EH (cell line): ENCODE results near the gene MYL7.

Source experiments
- DNase-seq: peaks from one replicate; pipeline ENCODE4 v3.0.0-alpha.2; 2015; ENCODE audit warnings: low read depth

The MYL7 gene

DNA sequence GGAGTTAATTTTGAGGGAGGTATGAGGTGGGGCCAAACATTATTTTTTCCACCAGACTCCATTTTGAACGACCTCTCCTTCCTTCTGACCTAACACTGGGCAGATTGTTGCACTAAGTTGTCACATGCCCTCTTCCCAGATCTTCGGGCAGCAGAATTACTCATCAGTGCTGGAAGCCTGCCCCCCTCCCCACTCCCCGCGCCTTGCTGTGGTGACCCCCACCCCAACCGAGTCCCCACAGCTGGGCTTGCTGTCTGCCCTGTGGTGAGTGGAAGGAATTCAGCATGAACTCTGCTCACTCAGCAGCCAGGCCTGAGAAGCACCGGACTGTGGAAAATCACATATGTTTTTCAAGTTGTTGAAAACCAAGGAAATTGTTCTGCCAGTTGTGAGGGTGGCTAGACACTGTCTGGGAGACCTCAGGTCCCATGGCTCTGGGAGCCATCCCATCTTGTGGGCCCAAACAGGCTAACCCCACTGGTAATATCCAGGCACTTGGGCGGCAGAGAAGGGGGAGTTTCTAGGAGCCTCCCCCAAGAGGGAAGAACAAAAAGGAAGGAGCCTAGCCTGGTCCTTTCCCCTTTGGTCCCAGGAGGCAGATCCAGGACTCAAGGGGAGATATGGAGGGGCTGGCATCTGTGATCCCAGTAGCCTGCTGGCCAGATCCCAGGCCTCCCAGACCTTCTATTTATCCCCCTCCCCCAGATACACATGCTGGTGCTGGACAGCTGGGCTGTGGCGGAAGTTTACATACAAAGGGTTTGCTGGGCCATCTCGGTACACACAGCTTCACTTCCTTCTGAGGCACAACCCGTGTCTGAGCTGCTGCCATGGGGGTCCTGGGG is 40.5 kb downstream of the MYL7 start:
- DNase-seq = peak; percentile 87

DNA sequence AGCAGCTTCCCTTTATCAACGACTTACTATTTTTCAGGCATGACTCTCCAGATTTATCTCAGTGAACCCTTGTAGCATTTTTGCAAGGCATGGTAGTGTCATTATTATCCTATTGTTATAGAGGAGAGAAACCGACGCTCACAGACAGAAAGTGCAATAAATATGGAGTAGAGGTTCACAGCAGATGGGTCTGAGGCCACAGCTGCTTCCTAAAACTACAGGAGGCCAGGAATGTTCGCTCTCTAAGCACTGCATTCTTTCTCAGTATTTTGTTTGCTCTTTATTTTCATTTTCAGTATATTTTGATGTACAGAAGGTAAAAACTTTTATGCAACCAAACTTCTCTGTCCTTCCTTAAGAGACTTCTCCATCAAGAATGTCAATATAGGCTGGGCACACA is 41.5 kb downstream of the MYL7 start:
- no peak for DNase-seq

DNA sequence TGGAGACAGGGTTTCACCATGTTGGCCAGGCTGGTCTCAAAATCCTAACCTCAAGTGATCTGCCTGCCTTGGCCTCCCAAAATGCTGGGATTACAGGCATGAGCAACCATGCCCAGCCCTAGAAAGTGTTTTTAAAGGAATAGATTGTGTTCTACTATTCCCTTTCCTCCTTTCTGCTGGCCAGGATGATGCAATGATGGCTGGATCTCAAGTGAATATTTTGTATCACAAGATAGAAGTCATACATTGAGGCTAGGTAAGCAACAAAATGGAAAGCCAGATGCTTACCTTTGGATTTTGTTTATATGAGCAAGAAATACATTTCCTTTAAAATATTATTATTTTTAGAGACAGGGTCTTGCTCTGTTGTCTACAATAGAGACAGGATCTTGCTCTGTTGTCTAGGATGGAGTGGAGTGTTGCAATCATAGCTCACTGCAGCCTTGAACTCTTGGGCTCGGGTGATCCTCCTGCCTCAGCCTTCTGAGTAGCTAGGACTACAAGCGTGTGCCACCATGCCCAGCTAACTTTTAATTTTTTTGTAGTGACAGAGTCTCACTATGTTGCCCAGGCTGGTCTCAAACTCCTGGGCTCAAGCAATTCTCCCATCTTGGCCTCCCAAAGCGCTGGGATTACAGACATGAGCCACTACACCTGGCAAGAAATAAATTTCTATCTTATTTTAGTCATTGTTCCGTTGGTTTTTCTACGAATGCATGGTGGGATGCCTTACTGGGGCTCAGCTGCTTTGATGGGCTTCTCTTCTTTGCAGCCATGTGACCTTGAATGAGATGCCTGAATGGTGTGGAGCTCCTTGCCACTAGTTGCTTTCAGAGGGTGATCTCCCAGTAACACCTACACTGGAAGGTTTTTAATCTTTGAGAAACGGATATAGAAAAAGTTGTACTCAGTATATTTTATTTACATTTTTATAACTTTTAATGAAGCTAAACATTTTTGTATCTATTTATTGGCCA is 42.8 kb downstream of the MYL7 start:
- DNase-seq = no peak

DNA sequence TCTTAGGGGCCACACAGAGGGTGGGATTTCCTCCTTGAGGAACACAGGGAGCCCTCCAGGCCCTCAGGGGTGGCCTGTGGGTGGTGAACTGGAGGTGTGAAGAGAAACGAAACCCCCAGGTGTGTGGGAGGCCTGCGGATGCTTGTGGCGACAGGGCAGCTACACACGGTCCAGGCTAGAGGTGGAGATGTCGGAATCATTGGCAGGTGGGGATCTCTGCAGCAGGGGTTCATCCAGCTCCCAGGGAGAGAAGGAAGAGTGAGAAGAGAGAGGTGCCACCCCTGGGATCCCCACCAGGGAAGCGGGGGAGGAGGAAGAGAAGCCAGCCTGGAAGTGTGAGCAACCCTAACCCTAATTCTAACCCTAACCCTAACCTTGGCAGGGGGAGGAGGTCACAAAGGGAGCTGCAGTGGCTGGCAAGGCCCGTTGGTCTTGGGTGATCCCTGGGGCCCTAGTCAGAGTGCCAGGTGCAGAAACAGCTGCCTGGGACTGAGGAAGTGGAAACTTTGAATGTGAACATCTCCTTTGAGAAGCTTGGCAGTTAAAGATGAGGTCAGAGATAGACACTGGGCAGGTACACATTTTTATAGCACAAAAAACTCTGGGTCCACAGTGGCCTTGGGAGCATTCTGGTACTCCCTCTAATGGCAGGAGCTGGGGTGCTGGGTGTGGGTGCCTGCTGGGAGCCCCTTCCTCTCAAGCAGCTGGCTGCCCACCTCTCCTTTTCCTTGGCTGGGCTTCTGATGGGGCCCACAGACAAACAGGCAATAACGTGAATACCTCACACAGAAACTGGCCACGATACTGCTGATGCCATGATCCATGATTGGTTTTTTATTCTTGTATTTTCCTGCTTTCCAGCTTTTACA is 43.8 kb downstream of the MYL7 start:
- DNase-seq = no peak

DNA sequence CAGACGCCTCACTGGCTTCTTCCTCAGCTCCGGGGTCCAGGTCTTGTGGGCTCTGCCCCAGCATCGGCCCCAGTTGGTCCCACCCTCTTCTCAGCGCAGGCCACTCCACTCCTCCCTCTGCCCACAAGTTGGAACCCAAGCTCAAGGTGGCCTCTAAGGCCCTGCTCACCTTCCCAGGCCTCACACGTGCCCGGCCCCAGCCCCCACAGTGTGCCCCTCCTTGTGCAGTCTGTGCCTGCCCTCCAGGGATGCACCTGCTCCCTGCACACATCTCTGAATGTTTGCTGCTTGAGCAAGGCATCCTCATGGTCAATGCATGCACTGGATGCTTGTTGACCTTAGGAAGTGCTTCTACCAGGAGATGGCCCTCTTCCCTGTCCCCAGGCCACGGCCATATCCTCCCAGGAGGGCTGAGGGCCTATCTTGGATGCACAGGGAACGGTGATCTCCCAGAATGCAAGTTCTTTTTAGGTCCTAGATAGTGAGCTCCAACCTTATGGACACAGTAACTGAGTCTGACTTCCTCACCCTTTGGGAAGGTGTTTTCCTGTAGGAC is 44.7 kb downstream of the MYL7 start:
- no peak for DNase-seq

DNA sequence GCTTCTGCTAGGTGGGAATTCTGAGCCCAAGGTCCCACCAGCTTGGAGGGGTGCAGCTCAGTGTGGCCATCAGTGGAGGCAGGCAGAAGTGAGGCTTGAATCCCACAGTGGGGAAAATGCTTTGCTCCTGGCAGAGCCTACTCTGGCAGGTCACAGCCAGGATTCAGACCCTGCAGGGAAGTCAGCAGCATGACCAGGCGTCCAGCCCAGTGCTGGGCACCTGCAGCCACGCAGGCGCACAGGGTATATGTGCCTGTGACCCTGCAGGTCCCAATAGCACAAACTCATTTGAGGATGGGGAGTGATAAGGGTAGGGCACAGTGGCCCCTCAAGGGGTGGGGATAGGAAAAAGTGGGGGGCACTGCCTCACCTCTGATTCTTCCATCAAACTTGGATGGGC is 45.4 kb downstream of the MYL7 start:
- DNase-seq = no peak

DNA sequence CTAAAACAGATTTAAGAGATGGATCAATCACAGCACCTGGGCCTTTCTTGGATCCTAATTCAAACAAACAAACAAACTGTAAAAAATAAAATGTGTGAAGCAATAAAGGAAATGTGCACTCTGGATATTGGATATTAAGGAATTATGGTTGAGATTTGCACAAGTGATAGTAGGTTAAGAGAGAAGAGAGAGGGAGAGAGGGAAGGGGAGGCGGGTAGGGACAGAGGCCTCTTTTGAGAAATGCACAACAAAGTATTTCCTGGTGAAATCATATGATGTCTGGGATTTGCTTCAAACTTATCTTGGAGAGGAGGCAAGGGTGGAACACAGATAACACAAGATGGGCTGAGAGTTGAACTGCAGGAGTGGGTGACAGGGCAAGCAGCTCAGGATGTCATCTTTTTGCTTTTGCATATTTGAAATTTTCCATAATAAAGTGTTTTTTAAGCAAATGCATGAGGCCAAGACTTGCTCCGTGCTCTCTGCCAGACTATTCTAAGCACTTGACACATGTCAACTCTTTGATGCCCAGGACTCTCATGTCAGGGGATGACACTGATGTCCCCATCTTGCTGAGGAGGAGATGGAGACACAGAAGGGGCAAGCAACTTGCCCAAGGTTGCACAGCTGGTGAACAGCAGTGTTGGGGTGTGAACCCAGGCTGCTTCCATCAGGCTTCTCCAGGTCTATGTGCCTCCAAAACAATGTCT is 46.1 kb downstream of the MYL7 start:
- DNase-seq = no peak

DNA sequence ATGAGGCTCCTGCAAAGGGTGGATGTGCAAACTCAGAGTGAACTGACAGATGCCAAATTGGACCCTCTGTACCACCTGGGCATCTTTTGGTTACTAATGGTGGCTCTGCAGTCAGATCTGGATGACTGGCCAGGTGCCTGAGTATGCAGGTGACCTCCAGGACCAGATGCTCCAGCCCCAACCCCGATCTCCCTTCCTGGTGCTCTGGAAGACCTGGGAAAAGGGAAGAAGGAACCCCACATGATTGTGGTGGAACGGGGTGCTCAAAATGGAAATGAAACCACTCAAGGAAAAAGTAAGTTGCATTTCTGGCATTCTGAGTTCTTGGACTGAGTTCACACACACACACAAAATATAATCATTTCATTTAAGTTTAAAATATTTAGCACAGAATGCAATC is 46.8 kb downstream of the MYL7 start:
- no peak for DNase-seq

DNA sequence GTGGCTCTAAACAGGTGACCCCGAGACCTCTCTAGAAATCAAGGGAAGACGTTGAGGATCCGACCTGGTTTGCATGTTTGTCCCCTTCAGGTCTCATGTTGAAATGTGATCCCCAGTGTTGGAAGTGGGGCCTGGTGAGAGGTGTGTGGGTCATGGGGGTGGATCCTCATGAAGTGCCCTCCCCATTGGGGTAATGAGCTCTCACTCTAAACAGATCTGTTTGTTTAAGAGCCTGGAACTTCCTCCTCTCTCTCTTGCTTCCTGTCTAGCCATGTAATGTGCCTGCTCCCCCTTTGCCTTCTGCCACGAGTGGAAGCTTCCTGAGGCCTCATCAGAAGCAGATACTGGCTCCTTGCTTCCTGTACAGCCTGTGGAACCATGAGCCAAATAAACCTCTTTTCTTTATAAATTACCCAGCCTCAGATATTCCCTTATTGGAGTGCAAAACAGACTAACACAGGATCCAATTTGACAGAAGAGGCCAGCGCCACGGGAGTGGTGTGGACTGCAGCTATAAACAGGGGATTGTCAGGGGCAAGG is 48.0 kb downstream of the MYL7 start:
- no peak for DNase-seq
